Chondrocyte (in vitro differentiated cells): Measurements from ENCODE around the gene NDUFB4. TPM values are rescaled to one million over a fixed set of nuclear protein-coding genes. Genes with fewer than 3 reads are reported as not detected.

Experiments used
- DNase-seq: peaks from one replicate; pipeline ENCODE4 v3.0.0; 2021; ENCODE audit warnings: mixed read lengths, low spot score
- H3K27ac Mint-ChIP-seq: one replicate; pipeline ENCODE4 v1.8.0; 2021; ENCODE audit warnings: mild to moderate bottlenecking, moderate library complexity, mixed read lengths; ENCODE audit not compliant: unreplicated experiment
- H3K27me3 Mint-ChIP-seq: 2 replicates; pipeline ENCODE4 v1.8.0; 2021; ENCODE audit warnings: low read depth, mixed read lengths
- H3K36me3 Mint-ChIP-seq: 2 replicates; pipeline ENCODE4 v1.8.0; 2021; ENCODE audit warnings: low read depth, mixed read lengths
- H3K4me1 Mint-ChIP-seq: 2 replicates; pipeline ENCODE4 v1.8.0; 2021; ENCODE audit warnings: low read depth, mild to moderate bottlenecking, mixed read lengths
- H3K4me3 Mint-ChIP-seq: one replicate; pipeline ENCODE4 v1.8.0; 2021; ENCODE audit warnings: mild to moderate bottlenecking, moderate library complexity, mixed read lengths; ENCODE audit not compliant: unreplicated experiment
- H3K9me3 Mint-ChIP-seq: 2 replicates; pipeline ENCODE4 v1.8.0; 2021; ENCODE audit warnings: low read depth, mixed read lengths
- CTCF ChIP-seq: fragments of 200-600 bp; sonication (generic); IDR thresholded peaks from 2 replicates; pipeline ENCODE4 v1.5.0; 2021; ENCODE audit warnings: antibody characterized with exemption, mild to moderate bottlenecking, moderate library complexity
- total RNA-seq: library from RNA; stranded (reverse); gene quantifications from 3 replicates; pipeline ENCODE4 v1.2.1, GENCODE V29; 2021

NDUFB4 gene
- total RNA-seq, 1 donor from 2014 or later: 81.8 TPM

GRCh38 chr3:120567370-120568201 lies 28.6 kb upstream of the NDUFB4 start:
- no peaks in the 10 kb centered on the region for H3K9me3 Mint-ChIP-seq
- peak overlapping the region; percentile 68 for H3K4me3 Mint-ChIP-seq
- no peak overlapping the region for H3K27ac Mint-ChIP-seq
- H3K27me3 Mint-ChIP-seq: no peaks in the 10 kb centered on the region
- peak; percentile 81 for TF ChIP-seq CTCF
- DNase-seq: no peak
- H3K36me3 Mint-ChIP-seq: no peaks in the 10 kb centered on the region
- H3K4me1 Mint-ChIP-seq: peaks cover 6% of the 10 kb centered on the region

- TF ChIP-seq CTCF: no peak
- DNase-seq: no peak
- Mint-ChIP-seq H3K9me3 (peaks cover 2% of the 10 kb centered on the region), H3K4me1 (peaks cover 6% of the 10 kb centered on the region), H3K27ac (no peak overlapping the region), H3K27me3 (no peaks in the 10 kb centered on the region), H3K4me3 (peak overlapping the region; percentile 68), H3K36me3 (peaks cover 2% of the 10 kb centered on the region)
These were observed 28.0 kb upstream of the NDUFB4 start for GRCh38 chr3:120568202-120568531.

GRCh38 chr3:120568598-120568997 lies 27.5 kb upstream of the NDUFB4 start:
- Mint-ChIP-seq H3K36me3 (peaks cover 2% of the 10 kb centered on the region), H3K9me3 (peaks cover 2% of the 10 kb centered on the region), H3K4me3 (no peak overlapping the region), H3K27ac (no peak overlapping the region), H3K4me1 (peaks cover 6% of the 10 kb centered on the region), H3K27me3 (no peaks in the 10 kb centered on the region)
- no peak for DNase-seq
- TF ChIP-seq CTCF: no peak

- H3K9me3 Mint-ChIP-seq: peaks cover 2% of the 10 kb centered on the region
- no peaks in the 10 kb centered on the region for H3K27me3 Mint-ChIP-seq
- H3K36me3 Mint-ChIP-seq: peaks cover 2% of the 10 kb centered on the region
- no peak overlapping the region for H3K27ac Mint-ChIP-seq
- no peak for TF ChIP-seq CTCF
- no peak for DNase-seq
- H3K4me3 Mint-ChIP-seq: no peak overlapping the region
- H3K4me1 Mint-ChIP-seq: peaks cover 6% of the 10 kb centered on the region
These were observed 26.7 kb upstream of the NDUFB4 start for GRCh38 chr3:120569222-120570057.

GRCh38 chr3:120572027-120572426 lies 24.1 kb upstream of the NDUFB4 start:
- Mint-ChIP-seq H3K4me3 (no peak overlapping the region), H3K27ac (no peak overlapping the region), H3K4me1 (peaks cover 6% of the 10 kb centered on the region), H3K36me3 (peaks cover 2% of the 10 kb centered on the region), H3K27me3 (no peaks in the 10 kb centered on the region), H3K9me3 (peaks cover 2% of the 10 kb centered on the region)
- DNase-seq: no peak
- TF ChIP-seq CTCF: no peak
